Cardiac fibroblast (primary cell): ENCODE results near the gene MARVELD3.
"Not testable (repeated sequence)": the region's sequence is repeated elsewhere in the genome, so short reads cannot be mapped to it uniquely, and the experiment has no call there.

ENCODE experiments used
- DNase-seq, 2 donors: peaks; one replicate each; pipeline versions ENCODE4 v3.0.0 to v3.0.0-alpha.2; 2010; ENCODE audit warnings: low read depth in 2 of 2
- H3K4me3 ChIP-seq, 2 donors: replicated peaks in 1 of 2; 1 replicate in 1 of 2; 2 replicates in 1 of 2; pipeline ENCODE4 v1.5.1; 2011; ENCODE audit warnings: low read depth in 2 of 2, low read length in 2 of 2, mild to moderate bottlenecking in 2 of 2, moderate library complexity in 1 of 2
- TF ChIP-seq, protein P1 (sequence below): IDR thresholded peaks from one replicate; pipeline ENCODE4 v1.5.1; 2011; ENCODE audit warnings: low read depth, mild to moderate bottlenecking, low read length, inconsistent platforms

MARVELD3 gene

GRCh38 chr16:71591917-71592316 lies 34.1 kb upstream of the MARVELD3 start:
- no peak for DNase-seq
- TF ChIP-seq, protein P1, sequence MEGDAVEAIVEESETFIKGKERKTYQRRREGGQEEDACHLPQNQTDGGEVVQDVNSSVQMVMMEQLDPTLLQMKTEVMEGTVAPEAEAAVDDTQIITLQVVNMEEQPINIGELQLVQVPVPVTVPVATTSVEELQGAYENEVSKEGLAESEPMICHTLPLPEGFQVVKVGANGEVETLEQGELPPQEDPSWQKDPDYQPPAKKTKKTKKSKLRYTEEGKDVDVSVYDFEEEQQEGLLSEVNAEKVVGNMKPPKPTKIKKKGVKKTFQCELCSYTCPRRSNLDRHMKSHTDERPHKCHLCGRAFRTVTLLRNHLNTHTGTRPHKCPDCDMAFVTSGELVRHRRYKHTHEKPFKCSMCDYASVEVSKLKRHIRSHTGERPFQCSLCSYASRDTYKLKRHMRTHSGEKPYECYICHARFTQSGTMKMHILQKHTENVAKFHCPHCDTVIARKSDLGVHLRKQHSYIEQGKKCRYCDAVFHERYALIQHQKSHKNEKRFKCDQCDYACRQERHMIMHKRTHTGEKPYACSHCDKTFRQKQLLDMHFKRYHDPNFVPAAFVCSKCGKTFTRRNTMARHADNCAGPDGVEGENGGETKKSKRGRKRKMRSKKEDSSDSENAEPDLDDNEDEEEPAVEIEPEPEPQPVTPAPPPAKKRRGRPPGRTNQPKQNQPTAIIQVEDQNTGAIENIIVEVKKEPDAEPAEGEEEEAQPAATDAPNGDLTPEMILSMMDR: no peak

GRCh38 chr16:71593048-71593999 lies 32.7 kb upstream of the MARVELD3 start:
- no peak for DNase-seq
- TF ChIP-seq, protein P1: no peak
- H3K4me3 ChIP-seq: no peak overlapping the region

More at GRCh38 chr16:71591917-71592316, 34.1 kb upstream of the MARVELD3 start:
- no peak overlapping the region for H3K4me3 ChIP-seq

DNA sequence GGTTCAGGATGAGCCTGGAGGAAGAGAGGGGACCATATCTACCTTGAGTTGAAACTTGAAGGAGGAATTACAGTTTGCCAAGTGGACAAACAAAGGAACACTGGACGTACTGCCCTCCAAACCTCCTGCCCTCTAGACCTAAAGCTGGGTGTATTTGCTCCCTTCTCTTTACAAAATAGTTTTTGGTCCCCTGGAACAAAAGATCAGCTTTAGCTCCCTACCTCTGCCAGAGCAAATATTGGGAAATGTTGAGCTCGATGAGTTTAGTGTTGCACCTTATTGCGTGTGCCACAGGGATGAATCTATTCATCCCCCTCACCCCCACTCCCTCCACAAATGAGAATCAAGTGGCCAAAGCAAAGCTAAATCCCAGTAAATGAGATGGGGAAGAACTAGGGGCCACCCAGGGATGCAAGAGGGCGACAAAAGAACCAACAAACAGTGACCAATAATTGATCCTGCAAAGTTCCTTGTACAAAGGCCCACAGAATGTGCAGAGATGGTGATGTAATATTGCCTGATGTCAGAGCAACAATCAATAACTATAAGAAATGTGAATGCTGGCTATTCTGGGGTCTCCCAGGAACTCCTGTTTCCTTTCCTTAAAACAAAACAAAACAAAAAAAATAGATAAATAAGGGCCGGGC lies 31.9 kb upstream of the MARVELD3 start:
- TF ChIP-seq, protein P1: no peak
- no peak for DNase-seq
- no peak overlapping the region for H3K4me3 ChIP-seq

DNA sequence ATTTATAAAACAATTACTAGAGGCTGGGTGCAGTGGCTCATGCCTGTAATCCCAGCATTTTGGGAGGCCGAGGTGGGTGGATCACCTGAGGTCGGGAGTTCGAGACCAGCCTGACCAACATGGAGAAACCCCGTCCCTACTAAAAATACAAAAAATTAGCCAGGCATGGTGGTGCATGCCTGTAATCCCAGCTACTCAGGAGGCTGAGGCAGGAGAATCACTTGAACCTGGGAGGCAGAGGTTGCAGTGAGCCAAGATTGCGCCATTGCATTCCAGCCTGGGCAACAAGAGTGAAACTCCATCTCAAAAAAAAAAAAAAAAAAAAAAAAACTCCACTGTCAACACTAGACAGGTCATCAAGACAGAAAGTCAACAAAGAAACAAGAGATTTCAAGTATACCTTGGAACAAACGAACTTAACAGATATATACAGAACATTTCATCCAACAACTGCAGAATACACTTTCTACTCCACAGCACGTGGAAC lies 30.6 kb upstream of the MARVELD3 start:
- not testable (repeated sequence) for H3K4me3 ChIP-seq, DNase-seq

DNA sequence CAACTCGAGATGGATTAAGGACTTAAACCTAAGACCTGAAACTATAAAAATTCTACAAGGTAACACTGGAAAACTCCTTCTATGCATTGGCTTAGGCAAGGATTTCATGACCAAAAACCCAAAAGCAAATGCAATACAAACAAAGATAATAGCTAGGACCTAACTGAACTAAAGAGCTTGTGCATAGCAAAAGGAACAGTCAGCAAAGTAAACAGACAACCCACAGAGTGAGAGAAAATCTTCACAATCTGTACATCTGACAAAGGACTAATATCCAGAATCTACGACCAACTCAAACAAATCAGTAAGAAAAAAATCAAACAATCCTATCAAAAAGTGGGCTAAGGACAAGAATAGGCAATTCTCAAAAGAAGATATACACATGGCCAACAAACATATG lies 27.6 kb upstream of the MARVELD3 start:
- not testable (repeated sequence) for H3K4me3 ChIP-seq, DNase-seq

- TF ChIP-seq, protein P1: no peak
- no peak for DNase-seq
- H3K4me3 ChIP-seq: no peak overlapping the region
Measured at GRCh38 chr16:71600822-71601221, 25.2 kb upstream of the MARVELD3 start.

DNA sequence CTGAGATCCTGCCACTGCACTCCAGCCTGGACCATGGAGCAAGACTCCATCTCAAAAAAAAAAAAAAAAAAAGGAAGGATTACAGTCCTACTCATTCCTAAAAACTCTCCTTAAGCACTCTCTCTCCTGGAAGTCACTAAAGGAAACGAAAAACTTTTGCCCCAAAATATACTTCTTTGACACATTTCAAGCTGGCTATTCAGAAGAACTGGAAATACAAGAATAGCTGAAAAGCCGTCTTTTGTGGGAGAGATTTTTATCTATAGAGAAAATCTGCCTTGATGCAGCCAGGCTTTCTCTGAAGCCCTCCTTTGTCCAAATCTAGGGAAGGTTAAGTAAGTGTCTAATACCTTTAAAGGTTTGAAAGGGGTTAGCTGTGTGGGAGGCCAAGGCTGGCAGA lies 16.9 kb upstream of the MARVELD3 start:
- TF ChIP-seq, protein P1: no peak
- no peak for DNase-seq
- H3K4me3 ChIP-seq: no peak overlapping the region
